ENCODE measurements around the gene MMD. TPM values are rescaled to one million over a fixed set of nuclear protein-coding genes. Genes with fewer than 3 reads are reported as not detected.
A peak's percentile ranks its signal among the peaks of the same experiment; 100 is the strongest.

MMD gene
- total and polyA plus RNA-seq, 2 of the 13 experiments (the other 11 are each of a cell fraction or from before 2014, with no cell fraction given): 121 to 225 TPM

DNA sequence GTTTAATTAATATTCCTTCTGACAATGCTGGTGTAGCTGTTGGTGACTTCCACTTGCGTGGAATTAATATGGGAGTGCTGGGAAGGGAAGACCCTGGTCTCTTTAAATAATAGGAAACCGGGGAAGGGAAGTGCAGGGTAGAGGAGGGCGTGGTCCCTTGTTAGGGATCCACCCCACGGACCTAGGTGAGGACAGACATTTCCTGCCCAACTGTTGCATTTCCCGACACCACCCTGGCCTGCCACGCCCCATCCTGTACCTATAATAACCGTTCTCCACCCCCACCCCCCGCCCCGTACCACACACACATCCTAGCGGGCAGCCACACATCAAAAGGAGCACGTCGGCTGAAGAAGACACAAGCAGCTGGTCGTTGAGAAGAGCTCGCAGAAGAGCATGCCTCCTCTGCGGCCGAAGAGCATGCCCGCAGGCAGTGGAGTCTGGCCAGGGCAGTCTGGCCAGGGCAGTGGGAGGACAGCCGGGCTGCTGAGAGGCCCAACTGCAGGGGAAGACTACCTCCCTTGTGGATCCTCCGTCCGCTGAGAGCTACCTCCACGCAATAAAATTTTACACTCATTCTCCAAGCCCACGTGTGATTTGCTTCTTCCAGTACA is 36.8 kb upstream of the MMD start:
- no peak overlapping the region for H3K4me2 ChIP-seq (ENCODE audit: low read depth, low read length)
- 93% methylated on average over 16 of the region's 22 CpGs for WGBS (ENCODE audit: low lambda C conversion rate)
- no TSS peak for BruUV-seq (replicated peaks)
- H3K27me3 ChIP-seq (ENCODE audit: control insufficient read depth in 1 of 2, insufficient read depth in 2 of 2, low read length in 2 of 2): no peaks in the 10 kb centered on the region
- peaks cover 48% of the 10 kb centered on the region for H3K4me1 ChIP-seq (ENCODE audit: insufficient read depth, low read length)
- TF ChIP-seq, protein P1, sequence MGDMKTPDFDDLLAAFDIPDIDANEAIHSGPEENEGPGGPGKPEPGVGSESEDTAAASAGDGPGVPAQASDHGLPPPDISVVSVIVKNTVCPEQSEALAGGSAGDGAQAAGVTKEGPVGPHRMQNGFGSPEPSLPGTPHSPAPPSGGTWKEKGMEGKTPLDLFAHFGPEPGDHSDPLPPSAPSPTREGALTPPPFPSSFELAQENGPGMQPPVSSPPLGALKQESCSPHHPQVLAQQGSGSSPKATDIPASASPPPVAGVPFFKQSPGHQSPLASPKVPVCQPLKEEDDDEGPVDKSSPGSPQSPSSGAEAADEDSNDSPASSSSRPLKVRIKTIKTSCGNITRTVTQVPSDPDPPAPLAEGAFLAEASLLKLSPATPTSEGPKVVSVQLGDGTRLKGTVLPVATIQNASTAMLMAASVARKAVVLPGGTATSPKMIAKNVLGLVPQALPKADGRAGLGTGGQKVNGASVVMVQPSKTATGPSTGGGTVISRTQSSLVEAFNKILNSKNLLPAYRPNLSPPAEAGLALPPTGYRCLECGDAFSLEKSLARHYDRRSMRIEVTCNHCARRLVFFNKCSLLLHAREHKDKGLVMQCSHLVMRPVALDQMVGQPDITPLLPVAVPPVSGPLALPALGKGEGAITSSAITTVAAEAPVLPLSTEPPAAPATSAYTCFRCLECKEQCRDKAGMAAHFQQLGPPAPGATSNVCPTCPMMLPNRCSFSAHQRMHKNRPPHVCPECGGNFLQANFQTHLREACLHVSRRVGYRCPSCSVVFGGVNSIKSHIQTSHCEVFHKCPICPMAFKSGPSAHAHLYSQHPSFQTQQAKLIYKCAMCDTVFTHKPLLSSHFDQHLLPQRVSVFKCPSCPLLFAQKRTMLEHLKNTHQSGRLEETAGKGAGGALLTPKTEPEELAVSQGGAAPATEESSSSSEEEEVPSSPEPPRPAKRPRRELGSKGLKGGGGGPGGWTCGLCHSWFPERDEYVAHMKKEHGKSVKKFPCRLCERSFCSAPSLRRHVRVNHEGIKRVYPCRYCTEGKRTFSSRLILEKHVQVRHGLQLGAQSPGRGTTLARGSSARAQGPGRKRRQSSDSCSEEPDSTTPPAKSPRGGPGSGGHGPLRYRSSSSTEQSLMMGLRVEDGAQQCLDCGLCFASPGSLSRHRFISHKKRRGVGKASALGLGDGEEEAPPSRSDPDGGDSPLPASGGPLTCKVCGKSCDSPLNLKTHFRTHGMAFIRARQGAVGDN (CRISPR knock-in tag; IDR thresholded peaks at IDR 0.05): peak; percentile 33
- TF ChIP-seq ZNF749 (CRISPR knock-in tag; IDR thresholded peaks at IDR 0.05; ENCODE audit: borderline replicate concordance) (no peak), CBX1 (IDR thresholded peaks at IDR 0.05; ENCODE audit: low read depth) (no peak)
- H3K36me3 ChIP-seq (replicated peaks in 1 of 2; ENCODE audit: control insufficient read depth in 1 of 2, insufficient read depth in 2 of 2, low read length in 2 of 2): no peaks in the 10 kb centered on the region
- DNase-seq (ENCODE audit: low spot score): no peak
- H2AFZ ChIP-seq (ENCODE audit: low read length): no peak overlapping the region
- no peak overlapping the region for H3K27ac ChIP-seq (ENCODE audit: extremely low read length, insufficient read depth, low read length)
- H3K9me3 ChIP-seq (ENCODE audit: low read length): no peaks in the 10 kb centered on the region
- no peaks in the 10 kb centered on the region for H3K79me2 ChIP-seq (ENCODE audit: insufficient read depth, low read length)
- CTCF ChIA-PET (ENCODE audit: low intra/inter-chr PET ratio, low total read pairs): no interaction called here
- POLR2A ChIA-PET: no interaction called here
- in situ Hi-C loops (cut with HindIII; ENCODE audit: extremely low pct_ligation_motif_present, low pct_unique_long_range_greater_than_20kb) (no loop called here), intact Hi-C loops (cut with micrococcal nuclease; ENCODE audit: unreplicated experiment) (loop anchor here (5.0 kb wide), 2 partner anchors 36 to 39 kb away; partner anchors contain the start of gene MMD)
- no peak overlapping the region for H3K9ac ChIP-seq (ENCODE audit: insufficient read depth, low read depth, low read length)
- no peaks in the 10 kb centered on the region for H4K20me1 ChIP-seq (ENCODE audit: insufficient read depth, low read length)
- no peak overlapping the region for H3K4me3 ChIP-seq (replicated peaks in 1 of 3; ENCODE audit: insufficient read depth in 1 of 3, low read depth in 2 of 3, low read length in 3 of 3)
- no peak for ATAC-seq
- FAIRE-seq: no peak
